HK-2 (cell line): ENCODE results near the gene STOML3.
A peak's percentile ranks its signal among the peaks of the same experiment; 100 is the strongest.
"Not testable (repeated sequence)": the region's sequence is repeated elsewhere in the genome, so short reads cannot be mapped to it uniquely, and the experiment has no call there.

Source experiments
- DNase-seq: peaks from one replicate; pipeline ENCODE4 v3.0.0-alpha.2; 2018; ENCODE audit not compliant: unreplicated experiment

STOML3 gene, protein sequence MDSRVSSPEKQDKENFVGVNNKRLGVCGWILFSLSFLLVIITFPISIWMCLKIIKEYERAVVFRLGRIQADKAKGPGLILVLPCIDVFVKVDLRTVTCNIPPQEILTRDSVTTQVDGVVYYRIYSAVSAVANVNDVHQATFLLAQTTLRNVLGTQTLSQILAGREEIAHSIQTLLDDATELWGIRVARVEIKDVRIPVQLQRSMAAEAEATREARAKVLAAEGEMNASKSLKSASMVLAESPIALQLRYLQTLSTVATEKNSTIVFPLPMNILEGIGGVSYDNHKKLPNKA

DNA sequence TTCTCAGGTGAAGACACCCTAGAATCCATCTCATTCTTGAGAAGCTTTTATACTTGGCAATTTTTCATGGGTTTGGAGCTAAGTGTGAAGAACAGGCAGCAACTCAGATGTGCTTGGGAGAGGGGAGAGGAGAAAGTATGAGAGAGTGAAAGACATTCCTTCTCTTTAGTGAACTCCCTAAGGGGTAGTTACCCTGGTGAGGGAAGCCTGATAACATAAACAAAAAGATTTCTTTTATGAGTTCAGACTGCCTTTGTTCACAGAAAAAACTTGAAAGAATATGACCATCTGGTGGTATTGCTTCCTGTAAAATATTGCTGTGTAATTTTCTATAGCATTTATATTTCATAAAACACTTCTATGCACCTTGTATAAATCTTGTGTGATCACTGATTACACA lies at the start of gene STOML3:
TSS of gene STOML3 (minus strand) at position 139 of the 400 bp plus-strand sequence. CDS start at position 29, 110 bp downstream.
- DNase-seq: no peak

- DNase-seq: no peak
These were observed 49.6 kb upstream of the STOML3 start for GRCh38 chr13:39040206-39040605.

DNA sequence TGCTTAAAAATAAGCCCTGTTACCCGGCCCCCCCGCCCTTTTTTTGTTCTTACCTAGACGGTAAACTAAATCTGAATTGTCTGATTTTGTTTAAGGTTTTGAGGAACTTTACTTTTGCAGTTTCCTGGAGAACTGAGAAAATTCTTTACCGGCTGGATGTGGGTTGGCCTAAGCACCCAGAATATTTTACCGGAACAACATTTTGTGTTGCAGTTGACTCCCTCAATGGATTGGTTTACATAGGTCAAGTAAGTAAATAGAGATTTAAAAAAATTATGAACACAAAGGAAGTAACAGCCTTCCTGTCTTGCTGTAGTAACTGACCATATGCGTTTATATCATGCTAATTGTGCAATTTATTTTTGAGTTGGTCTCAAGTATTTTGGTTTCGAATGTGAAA lies 48.4 kb upstream of the STOML3 start:
- DNase-seq: no peak

DNA sequence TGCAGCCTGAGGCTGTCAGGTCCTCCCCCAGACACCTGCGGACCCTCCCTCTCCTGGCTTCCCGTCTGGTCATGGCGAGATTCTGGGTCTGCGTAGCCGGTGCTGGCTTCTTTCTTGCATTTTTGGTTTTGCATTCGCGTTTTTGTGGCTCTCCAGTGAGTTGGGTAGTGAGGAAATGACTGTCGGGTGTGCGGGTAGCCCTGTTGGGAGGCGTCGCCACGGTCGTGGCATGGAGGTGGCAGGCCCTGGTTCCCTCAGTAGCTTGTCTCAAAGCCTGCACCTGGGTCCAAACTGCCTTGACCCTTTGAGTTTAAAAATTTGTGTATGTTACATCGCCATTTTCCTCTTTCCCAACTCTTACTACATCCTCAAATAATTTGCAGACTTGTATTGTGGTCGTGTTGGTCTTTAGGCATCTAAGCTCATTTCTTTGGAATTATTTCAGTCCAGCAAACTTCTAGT lies 48.0 kb upstream of the STOML3 start:
- no peak for DNase-seq

DNA sequence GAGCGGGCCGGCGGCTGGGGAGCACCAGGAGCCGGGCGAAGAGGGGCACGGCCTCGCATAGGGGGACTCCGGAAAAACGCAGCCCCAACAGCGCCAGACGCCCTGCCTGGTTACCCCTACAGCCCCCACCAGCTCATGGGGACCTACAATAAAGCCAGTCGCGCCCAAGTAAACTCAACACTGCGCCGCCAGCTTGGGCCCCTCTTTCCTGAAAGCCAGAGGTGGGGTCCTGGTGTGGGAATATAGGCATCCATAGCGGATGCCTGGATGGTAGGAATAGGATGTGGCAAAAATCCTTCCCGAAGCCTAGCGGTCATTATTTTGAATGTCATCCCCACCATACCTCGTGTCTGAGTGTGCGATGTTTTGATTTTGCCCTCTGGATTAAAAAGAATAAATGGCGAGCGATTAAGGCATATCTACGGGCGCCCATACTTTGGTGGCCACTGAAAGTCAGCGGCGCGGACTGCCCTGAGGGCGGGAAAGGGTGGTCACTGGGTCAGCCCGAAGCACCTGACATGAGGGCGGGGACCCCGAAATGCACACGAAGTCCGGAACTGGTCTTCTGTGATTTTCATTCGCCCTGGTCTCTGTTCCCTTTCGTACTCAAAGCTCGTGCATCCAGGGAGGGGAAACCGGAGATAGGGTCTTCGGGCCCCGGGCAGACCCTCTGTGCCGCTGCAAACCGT lies 47.4 kb upstream of the STOML3 start, which contains the start of the genes NHLRC3 and PROSER1:
TSS of gene NHLRC3 (plus strand) at position 577 of the 689 bp plus-strand sequence. CDS start 184 bp downstream, outside the sequence.
TSS of gene PROSER1 (minus strand) at position 210 of the 689 bp plus-strand sequence. CDS start 847 bp downstream, outside the sequence.
- DNase-seq: peak; percentile 75

DNA sequence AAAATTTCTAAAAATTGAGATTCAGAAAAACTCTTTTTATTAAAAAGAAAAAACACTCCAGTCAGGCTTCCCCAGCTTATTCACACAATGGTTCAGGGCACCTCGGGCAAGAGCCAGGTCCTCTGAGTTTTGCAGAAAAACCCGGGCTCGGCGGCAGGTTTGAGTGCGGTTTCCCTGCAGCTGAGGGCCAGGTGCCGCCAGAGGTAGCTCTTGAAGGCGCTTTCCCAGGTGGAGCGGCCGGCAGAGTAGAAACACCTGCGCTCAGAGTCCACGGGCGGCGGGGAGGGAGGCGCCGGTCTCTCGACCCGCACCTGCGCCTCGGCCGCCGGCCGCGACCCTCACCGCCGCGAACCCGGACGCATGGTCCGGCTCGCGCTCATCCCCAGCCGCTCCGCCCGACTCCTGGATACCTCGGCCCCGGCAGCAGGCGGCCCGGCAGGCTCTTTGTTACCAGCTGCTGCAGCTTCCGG lies 46.8 kb upstream of the STOML3 start:
- DNase-seq: no peak

- DNase-seq: no peak
These were observed 45.6 kb upstream of the STOML3 start for GRCh38 chr13:39036212-39036611.

DNA sequence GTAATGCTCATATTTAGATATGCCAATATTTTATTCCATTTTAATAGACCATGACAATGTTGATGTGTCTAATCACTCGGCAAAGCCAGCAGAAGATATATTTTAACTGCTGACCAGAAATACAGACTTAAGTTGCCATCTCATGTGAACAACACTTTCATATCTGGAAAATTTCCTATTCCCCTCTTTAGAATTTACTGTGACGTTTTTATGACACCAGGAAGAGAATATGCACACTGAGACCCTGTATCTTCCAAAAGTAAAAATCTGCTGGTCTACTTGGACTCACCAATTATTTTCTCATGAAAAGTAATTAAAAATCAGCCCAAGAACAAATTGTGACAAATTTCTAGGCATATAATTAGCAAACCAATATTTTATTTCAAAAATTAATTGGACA lies 45.2 kb upstream of the STOML3 start:
- no peak for DNase-seq

DNA sequence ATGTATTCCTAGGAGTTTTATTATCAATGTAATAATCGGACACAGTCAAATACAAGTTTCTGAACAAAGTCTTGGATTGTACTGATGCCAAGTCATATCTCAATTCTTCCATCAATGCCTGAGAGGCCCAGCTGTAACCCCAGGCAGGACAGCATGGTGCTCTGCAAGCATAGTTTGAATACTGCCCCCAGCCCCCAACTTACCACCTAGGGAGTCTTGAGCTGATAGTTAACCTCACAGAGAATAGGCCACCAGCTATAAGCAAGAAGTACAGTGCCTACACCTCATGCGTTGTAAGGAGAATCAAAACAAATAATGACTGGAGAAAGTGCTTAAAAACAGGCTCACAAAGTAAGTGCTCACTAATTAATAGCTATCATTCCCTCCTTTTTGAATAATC lies 44.6 kb upstream of the STOML3 start:
- no peak for DNase-seq

DNA sequence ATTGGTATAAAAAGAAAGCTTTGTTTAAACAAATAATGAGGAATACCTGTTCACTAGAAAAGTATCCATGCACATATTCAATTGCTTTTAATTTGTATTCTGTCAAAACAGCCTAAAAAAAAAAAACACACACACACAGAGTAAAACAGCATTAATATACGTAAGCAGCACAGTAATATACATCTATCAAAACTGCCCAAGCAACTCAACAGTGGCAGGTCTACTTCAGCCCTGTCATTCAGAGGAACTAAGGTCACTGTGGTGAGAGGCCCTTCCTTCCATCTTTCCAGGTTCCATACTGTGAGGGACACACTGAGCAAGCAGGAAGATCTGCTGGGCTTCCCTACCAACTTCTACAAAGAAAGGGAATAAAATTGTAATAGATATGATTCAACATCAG lies 43.5 kb upstream of the STOML3 start:
- no peak for DNase-seq

DNA sequence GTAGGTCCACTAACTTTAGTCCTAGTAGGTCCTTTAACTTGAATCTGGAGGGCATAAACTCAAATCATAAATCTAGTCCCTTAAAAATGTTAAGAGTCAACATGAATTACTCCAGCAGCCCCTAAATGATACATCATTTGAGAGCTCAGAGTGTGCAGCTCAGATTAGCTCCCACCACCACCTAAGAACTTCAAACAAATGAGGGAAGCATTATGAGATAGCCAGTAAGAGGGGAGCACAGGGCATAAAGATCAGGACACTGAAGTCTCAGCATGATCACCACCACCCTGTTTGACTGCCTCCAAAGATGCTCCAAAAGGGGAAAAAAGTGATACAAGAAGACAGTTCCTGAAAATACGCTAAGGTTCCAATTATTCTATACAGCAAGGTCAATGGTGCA lies 41.5 kb upstream of the STOML3 start:
- no peak for DNase-seq

GRCh38 chr13:39025433-39025839 lies 34.8 kb upstream of the STOML3 start:
- DNase-seq: no peak

DNA sequence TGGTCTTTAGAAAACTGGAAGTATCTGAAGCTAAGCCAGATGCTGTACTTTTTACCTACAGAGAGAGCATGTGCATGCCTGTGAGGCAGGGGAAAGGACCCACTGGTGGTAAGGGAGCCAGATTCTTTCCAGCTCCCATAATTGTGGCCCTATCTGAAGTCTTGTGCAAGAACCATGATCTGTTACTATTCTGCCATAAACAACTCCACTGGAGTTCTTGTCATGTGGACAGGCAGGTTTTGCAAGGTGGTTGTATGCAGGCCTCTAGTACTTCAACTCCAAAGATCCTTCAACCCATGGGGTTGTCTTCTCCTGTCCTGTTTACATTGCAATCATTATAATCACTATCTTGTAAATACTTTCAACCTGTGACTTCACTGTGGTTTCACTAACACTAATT lies 33.1 kb upstream of the STOML3 start:
- no peak for DNase-seq

DNA sequence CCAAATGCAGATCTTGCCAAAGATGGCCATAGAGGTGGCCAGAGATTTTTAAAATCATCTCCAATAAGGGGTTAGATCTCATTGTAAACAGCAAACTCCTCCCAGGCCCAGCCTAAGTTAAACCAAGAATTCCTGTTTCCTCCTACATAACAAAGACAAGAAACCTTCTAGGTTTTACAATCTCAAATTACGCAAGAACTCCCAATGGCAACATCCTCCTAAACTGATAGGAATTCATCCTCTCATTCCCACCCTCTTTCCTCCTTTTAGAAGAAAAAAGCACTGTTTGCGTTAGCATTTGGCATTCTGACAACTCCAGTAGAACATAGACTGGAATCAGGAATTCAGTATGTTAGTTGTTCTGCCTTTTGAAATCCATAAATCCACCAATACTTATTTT lies 32.7 kb upstream of the STOML3 start:
- no peak for DNase-seq

GRCh38 chr13:39020853-39021462 lies 30.3 kb upstream of the STOML3 start:
- no peak for DNase-seq

DNA sequence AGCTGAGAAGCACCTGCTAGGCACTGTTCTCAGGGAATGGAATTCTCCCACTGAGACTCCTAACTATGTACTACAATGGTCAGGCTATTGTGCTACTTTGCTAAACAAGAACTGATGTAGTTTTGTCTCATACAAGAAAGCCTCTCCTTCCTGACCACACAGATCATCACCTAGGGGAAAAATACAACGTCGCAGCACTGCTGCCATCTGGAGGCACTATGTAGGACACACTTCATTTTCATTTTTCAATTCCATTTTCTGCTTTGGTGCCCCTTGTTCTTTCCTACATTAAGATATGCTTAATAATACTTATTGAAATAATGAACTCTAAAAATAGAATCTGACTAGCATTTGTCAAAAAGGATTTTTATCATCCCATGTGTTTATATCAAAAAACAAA lies 26.2 kb upstream of the STOML3 start:
- peak; percentile 8 for DNase-seq

GRCh38 chr13:39016087-39016486 lies 25.5 kb upstream of the STOML3 start:
- no peak for DNase-seq

GRCh38 chr13:39013462-39013861 lies 22.8 kb upstream of the STOML3 start:
- no peak for DNase-seq

- no peak for DNase-seq
These were observed 22.0 kb upstream of the STOML3 start for GRCh38 chr13:39012608-39013007.

DNA sequence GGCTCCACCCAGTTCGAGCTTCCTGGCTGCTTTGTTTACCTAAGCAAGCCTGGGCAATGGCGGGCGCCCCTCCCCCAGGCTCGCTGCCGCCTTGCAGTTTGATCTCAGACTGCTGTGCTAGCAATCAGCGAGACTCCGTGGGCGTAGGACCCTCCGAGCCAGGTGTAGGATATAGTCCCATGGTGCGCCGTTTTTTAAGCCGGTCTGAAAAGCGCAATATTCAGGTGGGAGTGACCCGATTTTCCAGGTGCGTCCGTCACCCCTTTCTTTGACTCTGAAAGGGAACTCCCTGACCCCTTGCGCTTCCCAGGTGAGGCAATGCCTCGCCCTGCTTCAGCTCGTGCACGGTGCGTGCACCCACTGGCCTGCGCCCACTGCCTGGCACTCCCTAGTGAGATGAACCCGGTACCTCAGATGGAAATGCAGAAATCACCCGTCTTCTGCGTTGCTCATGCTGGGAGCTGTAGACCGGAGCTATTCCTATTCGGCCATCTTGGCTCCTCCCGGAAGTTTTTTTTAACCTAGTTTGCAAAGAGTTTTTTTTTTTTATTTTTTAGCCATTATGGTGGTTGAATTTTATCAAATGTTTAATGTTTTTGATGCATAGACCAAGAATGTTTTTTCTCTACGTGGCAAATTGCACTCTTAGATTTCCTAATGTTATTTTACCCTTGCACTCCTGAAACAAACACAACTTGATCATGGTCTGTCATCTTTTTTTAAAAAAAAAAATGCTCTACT lies 15.9 kb upstream of the STOML3 start:
- not testable (repeated sequence) for DNase-seq

DNA sequence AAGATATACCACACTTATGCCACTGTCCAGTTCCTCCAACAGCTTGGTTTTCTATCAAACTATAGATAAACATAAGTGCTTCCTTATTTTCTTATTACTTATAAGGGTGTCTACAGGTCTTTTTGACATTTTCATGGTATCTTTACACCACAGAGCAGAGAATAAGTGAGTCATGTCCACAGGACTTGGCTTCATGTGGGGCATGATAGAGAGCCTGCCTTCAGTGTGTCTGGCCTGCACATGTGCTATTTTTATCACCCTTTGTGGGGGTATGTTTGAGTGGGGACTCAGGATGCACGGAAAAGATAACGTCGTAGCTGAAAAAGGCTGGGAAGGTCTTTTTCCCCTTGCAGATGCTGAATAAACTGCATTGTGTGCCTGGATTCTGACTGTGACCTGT lies 8.1 kb upstream of the STOML3 start:
- no peak for DNase-seq

- DNase-seq: no peak
These were observed 2.8 kb upstream of the STOML3 start for GRCh38 chr13:38993381-38993780.
